Measurements from ENCODE around the gene ADAM19. TPM values are rescaled to one million over a fixed set of nuclear protein-coding genes. Genes with fewer than 3 reads are reported as not detected.
A peak's percentile ranks its signal among the peaks of the same experiment; 100 is the strongest.

ADAM19 gene
- 10 to 100 TPM in 1 of 2 donors, 1 to 10 TPM in 1; 9.9 to 46.1 TPM for total RNA-seq

DNA sequence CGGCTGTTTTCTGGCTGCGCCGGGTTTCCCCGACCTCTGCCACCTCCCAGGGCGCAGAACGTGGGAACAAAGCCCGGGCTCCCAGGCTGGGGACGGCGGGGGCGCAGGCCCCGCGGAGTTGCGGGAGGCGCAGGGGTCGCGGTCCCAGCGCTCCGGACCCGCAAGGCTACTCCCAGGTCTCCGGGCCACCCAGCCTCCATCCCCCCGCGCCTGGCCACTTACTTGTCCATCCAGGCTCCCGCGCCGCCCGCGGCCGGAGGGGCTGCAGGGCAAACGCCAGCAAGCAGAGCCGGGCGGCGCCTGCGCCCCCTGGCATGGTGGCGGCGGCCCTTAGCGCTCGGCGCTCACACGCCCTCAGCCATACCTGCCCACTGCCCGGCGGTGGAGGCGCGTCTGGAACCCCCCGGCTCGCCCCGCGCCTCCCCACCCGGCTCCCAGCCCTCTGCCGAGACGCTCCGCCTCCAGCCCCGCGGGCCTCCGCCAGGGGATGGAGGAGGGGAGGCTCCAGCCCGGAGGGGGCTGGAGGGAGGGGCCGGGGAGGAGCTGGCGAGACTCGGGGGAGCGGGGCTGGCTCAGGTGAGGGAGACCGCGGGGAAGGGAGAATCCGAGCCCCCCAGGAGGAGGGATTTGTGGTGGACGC, at the start of gene ADAM19:
Gene ADAM19, minus strand, starts transcription at position 395 of the 640 bp plus-strand sequence. Its CDS starts 79 bp downstream, at position 316.
- Histone ChIP-seq H3K27me3 (replicated peaks; ENCODE audit: insufficient read depth) (no peaks in the 10 kb centered on the region), H3K4me1 (ENCODE audit: control insufficient read depth in 1 of 2, low read depth in 2 of 2) (peaks cover 5 to 41% of the 10 kb centered on the region in 2 donors), H3K27ac (peak within 1 kb of the TSS; percentile 79 to 82), H3K4me3 (peak within 1 kb of the TSS; percentile 89), H3K36me3 (no peaks in the 10 kb centered on the region), H3K9me3 (no peaks in the 10 kb centered on the region)
- TF ChIP-seq, protein P1, sequence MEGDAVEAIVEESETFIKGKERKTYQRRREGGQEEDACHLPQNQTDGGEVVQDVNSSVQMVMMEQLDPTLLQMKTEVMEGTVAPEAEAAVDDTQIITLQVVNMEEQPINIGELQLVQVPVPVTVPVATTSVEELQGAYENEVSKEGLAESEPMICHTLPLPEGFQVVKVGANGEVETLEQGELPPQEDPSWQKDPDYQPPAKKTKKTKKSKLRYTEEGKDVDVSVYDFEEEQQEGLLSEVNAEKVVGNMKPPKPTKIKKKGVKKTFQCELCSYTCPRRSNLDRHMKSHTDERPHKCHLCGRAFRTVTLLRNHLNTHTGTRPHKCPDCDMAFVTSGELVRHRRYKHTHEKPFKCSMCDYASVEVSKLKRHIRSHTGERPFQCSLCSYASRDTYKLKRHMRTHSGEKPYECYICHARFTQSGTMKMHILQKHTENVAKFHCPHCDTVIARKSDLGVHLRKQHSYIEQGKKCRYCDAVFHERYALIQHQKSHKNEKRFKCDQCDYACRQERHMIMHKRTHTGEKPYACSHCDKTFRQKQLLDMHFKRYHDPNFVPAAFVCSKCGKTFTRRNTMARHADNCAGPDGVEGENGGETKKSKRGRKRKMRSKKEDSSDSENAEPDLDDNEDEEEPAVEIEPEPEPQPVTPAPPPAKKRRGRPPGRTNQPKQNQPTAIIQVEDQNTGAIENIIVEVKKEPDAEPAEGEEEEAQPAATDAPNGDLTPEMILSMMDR (IDR thresholded peaks at IDR 0.05) = peak; percentile 40
- DNase-seq (ENCODE audit: low spot score) = no peak
- peak; percentile 44 for ATAC-seq (ENCODE audit: insufficient number of reproducible peaks, low FRiP score, low read depth)

DNA sequence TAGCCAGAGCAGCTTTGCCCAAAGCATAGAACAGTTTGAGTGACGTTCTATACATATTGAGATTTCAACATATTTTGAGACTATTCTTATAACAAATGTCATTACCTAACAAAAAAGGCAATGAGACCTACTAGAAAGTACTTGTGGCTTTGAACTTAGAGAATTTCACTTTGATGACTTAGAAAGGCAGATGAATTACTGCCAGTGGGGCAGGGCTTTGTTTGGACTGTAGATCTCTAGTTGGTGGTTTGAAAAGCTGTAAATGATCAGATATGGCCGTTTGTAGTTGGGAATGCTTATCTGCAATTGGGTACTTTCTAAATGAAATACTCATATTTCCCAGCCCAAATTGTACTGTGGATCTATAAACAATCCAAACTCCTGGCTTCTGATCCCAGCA, 48.6 kb upstream of the ADAM19 start:
- no peak for DNase-seq (ENCODE audit: low spot score)
- Histone ChIP-seq H3K9me3 (no peaks in the 10 kb centered on the region), H3K4me1 (ENCODE audit: control insufficient read depth in 1 of 2, low read depth in 2 of 2) (no peaks in the 10 kb centered on the region), H3K4me3 (no peak overlapping the region), H3K36me3 (no peaks in the 10 kb centered on the region), H3K27me3 (replicated peaks; ENCODE audit: insufficient read depth) (no peaks in the 10 kb centered on the region), H3K27ac (no peak overlapping the region)
- no peak for ATAC-seq (ENCODE audit: insufficient number of reproducible peaks, low FRiP score, low read depth)
- TF ChIP-seq, protein P1 (IDR thresholded peaks at IDR 0.05) = no peak

GRCh38 chr5:157620776-157621175, 45.2 kb upstream of the ADAM19 start:
- Histone ChIP-seq H3K4me3 (no peak overlapping the region), H3K4me1 (ENCODE audit: control insufficient read depth in 1 of 2, low read depth in 2 of 2) (peaks cover 0 to 6% of the 10 kb centered on the region in 2 donors), H3K36me3 (no peaks in the 10 kb centered on the region), H3K9me3 (no peaks in the 10 kb centered on the region), H3K27ac (no peak overlapping the region), H3K27me3 (replicated peaks; ENCODE audit: insufficient read depth) (no peaks in the 10 kb centered on the region)
- TF ChIP-seq, protein P1 (IDR thresholded peaks at IDR 0.05) = no peak
- DNase-seq (ENCODE audit: low spot score) (no peak), ATAC-seq (ENCODE audit: insufficient number of reproducible peaks, low FRiP score, low read depth) (no peak)

DNA sequence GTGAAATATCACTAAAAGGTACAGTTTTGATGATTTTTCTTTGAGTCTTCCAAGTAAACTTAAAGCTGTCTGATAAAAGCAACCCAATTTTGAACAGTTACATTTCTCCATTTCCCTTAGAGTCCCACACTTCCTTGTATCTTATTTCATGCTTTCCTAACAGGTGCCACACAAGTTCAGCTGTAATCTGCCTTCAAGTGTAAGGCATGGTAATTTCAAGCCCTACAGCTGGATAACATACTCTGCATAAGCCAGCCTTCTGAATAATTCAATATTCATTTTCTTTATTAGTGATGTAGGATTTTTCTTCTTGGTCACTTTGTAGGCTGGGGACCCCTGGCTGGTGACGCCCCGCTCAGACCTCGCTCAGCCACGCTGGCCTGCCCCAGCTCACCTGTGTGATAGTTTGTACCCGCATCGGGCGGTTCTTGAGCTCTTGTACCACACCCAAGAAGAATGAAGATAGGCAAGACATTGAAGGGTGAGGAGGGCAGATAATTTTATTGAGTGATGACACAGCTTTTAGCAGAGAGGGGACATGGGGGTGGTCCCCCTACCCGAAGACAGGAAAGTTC, 42.7 kb upstream of the ADAM19 start:
- ATAC-seq (ENCODE audit: insufficient number of reproducible peaks, low FRiP score, low read depth) = no peak
- DNase-seq (ENCODE audit: low spot score) = no peak
- Histone ChIP-seq H3K27me3 (replicated peaks; ENCODE audit: insufficient read depth) (no peaks in the 10 kb centered on the region), H3K9me3 (no peaks in the 10 kb centered on the region), H3K27ac (no peak overlapping the region), H3K4me1 (ENCODE audit: control insufficient read depth in 1 of 2, low read depth in 2 of 2) (peaks cover 0 to 6% of the 10 kb centered on the region in 2 donors), H3K4me3 (no peak overlapping the region), H3K36me3 (no peaks in the 10 kb centered on the region)
- TF ChIP-seq, protein P1 (IDR thresholded peaks at IDR 0.05) = no peak

- Histone ChIP-seq H3K4me1 (ENCODE audit: control insufficient read depth in 1 of 2, low read depth in 2 of 2) (peaks cover 0 to 6% of the 10 kb centered on the region in 2 donors), H3K9me3 (no peaks in the 10 kb centered on the region), H3K27ac (no peak overlapping the region), H3K4me3 (no peak overlapping the region), H3K36me3 (no peaks in the 10 kb centered on the region), H3K27me3 (replicated peaks; ENCODE audit: insufficient read depth) (no peaks in the 10 kb centered on the region)
- no peak for DNase-seq (ENCODE audit: low spot score)
- ATAC-seq (ENCODE audit: insufficient number of reproducible peaks, low FRiP score, low read depth) = no peak
- TF ChIP-seq, protein P1 (IDR thresholded peaks at IDR 0.05) = no peak
Measured at GRCh38 chr5:157616785-157617184, 41.2 kb upstream of the ADAM19 start.

Measured in thoracic aorta (tissue), 2 donors.